NCI-H82 treated with DMSO at 0.1 percent for 48 hours (cell line): ENCODE data around the gene ADK.

Experiments
- DNase-seq: peaks from one replicate; lab custom pipeline; 2025; ENCODE audit not compliant: unreplicated experiment; lab: John Stamatoyannopoulos, UW

ADK gene

DNA sequence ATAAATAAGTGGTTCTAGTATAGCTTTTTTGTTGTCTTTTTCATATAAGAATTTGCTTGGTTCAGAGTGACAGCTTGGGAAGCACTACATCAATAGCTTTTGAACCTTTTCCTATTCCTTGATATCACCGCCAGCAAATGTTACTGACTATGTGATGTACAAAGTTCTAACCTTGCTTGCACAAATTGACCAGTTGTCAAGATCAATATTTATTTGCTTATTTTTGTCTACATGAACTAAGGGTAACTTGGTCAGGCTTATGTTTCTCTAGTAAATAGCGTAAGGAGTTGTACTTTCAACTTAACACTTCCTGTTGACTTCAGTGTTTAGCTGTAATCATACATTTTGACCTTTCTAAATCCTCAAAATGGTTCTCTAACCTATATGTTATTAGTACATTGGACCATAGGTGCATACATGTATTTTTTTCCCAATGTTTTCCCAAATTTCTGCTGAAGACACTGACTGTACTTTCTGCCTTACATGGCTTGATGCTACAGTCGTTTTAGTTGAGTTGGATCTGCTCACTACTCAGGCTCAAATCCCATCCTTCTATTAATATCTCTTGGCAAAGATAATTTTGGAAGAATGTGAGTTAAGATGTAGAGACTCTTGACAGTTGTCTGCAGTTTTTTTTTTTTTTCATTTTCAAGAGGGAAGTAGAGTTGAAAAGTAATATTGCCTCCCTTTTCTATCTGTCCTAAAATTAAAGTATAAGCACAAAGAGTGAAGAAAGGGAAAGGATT lies 436.3 kb downstream of the ADK start:
- no peak for DNase-seq

- peak; percentile 18 for DNase-seq
Observed at GRCh38 chr10:74589226-74589673, 438.2 kb downstream of the ADK start.

- no peak for DNase-seq
Observed at GRCh38 chr10:74589851-74590250, 438.8 kb downstream of the ADK start.

DNA sequence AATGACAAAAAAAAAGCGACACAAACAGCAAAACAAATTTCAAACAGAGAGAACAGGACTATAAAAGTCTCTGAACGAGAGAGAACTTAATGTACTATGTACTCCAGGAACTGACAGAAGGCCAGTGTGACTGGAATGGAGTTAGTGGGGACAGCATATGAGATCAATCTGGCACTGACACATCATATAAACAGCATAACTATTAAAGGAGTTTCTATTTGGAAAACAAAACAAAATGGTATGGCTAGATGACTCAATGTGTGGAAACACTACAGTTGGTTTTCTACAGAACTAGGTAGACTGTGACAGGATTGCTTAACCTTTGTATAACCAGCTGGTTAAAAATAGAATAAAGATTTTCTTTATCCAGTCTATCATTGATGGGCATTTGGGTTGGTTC lies 442.4 kb downstream of the ADK start:
- DNase-seq: no peak

- no peak for DNase-seq
Observed at GRCh38 chr10:74596713-74597112, 445.7 kb downstream of the ADK start.

DNA sequence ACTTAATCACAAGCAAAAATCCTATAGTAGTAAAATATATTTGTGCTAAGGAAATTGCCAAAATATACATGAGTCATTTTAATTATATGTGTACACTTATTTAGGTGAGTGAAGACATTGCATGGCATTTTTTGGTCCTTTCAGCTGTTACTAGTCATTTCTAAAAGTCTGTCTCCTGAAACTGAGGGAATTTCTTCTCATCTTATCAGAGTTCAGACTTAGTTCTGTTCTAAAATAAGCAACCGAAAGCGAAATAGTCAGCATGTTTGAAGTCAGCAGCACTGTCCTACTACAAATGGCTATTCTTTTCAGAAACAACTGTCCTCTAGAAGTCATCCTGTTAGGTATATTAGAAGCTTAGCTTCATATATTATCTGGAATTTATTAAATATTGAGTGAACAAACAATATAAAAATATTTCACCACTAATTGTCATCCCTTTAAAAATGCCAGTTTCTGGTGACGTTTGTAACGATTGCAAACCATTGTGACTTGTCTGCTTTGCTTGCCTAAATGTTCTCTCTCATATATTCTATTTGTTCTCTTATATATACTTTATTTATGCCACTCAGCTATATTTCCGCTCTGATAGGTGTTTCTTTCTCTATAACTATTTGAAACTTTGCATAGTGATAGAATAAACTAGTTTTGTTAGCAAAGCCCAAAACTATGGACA lies 448.0 kb downstream of the ADK start:
- DNase-seq: no peak

- no peak for DNase-seq
Observed at GRCh38 chr10:74599672-74600071, 448.7 kb downstream of the ADK start.

DNA sequence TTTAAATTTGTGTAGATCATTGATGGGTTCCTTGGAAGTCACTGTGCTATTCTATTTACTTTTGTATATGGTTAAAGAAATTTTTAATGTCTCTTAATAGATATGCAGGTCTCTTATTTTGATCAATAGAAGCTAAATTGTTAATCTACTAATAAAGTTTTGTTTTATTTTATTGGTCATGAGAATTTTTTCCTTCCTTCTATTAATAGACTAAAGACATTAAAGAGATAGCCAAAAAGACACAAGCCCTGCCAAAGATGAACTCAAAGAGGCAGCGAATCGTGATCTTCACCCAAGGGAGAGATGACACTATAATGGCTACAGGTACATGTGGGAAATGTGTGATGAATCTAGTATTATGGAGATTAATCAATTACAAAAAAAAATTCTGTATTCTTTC lies 449.1 kb downstream of the ADK start:
- no peak for DNase-seq

DNA sequence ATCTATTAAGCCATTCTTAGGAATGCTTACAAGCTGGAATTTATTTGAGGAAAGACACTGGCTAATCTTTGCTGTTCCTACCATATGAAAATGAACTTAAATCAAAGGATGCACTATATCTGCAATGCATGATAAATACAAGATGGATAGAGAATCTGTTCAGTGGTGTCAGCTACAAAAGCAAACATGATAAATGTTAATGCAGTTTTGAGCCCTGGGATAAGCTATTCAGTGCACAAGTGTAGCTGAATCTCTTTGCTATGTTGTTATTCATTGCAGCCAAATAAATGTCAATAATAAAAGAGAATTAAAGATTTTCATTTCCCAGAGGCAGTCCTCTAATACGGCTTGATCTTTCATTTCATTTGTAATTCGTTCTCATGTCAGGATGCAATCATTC lies 451.6 kb downstream of the ADK start:
- DNase-seq: no peak

DNA sequence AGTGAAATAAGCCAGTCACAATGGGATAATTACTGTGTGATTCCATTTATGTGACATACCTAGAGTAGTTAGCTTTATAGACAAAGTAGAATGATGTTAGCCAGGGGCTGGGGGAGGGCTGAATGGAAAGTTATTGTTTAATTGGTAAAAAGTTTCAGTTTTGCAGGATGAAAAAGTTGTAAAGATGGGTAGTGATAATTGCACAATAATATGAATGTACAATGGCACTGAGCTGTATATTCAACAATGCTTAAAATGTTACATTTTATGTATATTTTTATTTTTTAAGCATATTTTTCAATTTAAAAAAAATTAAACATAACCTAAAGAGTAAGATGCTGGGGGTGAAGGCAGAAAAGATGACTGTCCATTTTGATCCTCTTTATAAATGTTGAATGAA lies 459.3 kb downstream of the ADK start:
- no peak for DNase-seq

DNA sequence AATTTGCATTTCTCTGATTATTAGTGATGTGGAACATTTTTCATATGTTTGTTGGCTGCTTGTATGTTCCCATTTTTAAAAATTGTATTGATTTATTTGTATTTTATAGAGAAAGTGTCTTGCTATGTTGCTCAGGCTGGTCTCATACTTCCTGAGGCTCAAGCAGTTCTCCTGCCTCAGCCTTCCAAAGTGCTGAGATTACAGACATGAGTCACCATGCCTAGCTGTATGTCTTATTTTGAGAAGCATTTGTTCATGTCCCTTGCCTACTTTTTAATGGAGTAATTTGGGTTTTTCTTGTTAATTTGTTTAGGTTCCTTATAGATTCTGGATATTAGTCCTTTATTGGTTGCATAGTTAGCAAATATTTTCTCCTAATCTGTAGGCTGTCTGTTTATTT lies 461.2 kb downstream of the ADK start:
- no peak for DNase-seq

- no peak for DNase-seq
Observed at GRCh38 chr10:74620626-74621025, 469.6 kb downstream of the ADK start.

DNA sequence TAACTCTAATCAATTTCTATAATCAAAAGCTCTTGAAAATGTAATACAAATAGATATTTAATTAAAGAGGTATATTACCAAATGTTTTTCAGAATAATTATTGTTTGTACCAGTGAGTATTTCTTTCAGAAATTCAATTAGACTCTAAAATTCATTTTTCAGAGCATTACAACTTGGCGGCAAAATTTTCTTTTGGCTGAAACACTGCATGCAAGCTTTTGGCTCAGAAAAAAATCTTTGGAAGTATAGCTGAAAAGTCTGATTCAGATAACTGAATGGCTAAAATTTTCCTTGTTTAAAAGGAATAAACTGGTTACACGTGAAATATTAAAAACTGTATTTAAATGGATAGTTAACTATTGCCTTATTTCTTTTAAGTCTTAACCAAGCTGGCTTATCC lies 472.8 kb downstream of the ADK start:
- no peak for DNase-seq

- no peak for DNase-seq
Observed at GRCh38 chr10:74624501-74624900, 473.5 kb downstream of the ADK start.

- DNase-seq: peak; percentile 83
Observed at GRCh38 chr10:74628136-74628535, 477.1 kb downstream of the ADK start.

- no peak for DNase-seq
Observed at GRCh38 chr10:74634995-74635536, 484.0 kb downstream of the ADK start.

- DNase-seq: no peak
Observed at GRCh38 chr10:74635655-74636054, 484.6 kb downstream of the ADK start.

DNA sequence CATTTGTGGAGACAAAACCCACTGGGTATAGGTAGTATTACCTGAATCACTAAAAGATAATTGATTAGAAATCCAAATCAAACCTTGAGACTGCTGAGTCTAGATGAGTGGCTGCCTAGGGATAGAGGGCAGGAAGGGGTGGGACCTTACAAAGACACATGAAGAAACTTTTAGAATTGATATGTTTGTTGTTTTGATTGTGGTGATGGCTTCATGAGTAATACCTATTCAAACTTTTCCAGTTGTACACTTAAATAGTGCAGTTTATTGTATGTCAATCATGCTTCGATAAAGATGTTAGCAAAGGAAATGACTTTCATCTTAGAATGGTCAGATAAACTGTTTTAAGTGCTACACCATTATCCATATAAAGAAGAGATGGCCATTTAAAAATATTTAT lies 486.7 kb downstream of the ADK start:
- no peak for DNase-seq

- peak; percentile 67 for DNase-seq
Observed at GRCh38 chr10:74640134-74640921, 489.3 kb downstream of the ADK start.

- no peak for DNase-seq
Observed at GRCh38 chr10:74641659-74642058, 490.6 kb downstream of the ADK start.

GRCh38 chr10:74642901-74643595 lies 492.0 kb downstream of the ADK start:
- no peak for DNase-seq
